ENCODE data around the gene CHEK1.

CHEK1 gene

DNA sequence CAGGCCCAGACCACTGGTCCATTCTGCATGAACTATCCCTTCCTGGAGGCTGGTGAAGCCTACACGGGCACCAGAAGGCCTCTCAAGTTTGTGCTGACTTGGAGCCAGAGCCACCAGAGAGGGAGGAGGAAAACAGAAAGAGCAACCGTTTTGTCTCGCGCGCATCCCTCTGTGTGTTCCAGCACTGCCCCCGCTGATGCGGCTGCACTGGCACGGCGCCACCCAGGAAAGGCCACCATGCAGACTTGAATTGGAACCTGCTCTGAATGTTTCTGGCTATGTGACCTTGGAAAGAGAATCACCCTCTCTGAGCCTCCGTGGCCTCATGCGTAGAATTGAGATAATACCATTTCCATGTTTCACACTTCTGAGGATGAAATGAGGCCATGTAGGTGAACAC, 63.1 kb downstream of the CHEK1 start:
- TF ChIP-seq POLR2AphosphoS5 (IDR thresholded peaks at IDR 0.05; ENCODE audit: low read depth, low read length) = no peak

- TF ChIP-seq TAF1 (IDR thresholded peaks at IDR 0.05; ENCODE audit: borderline replicate concordance, insufficient read depth, low read length) (no peak), REST (IDR thresholded peaks at IDR 0.05; ENCODE audit: insufficient read depth in 1 of 2, low read depth in 2 of 2, low read length in 2 of 2) (no peak), POLR2AphosphoS5 (IDR thresholded peaks at IDR 0.05; ENCODE audit: low read depth, low read length) (no peak), FOXP2 (optimal IDR thresholded peaks at IDR 0.05; ENCODE audit: borderline replicate concordance, extremely low read depth, extremely low read length, insufficient read depth) (no peak), SIN3A (IDR thresholded peaks at IDR 0.05; ENCODE audit: borderline replicate concordance, insufficient read depth, low read length) (no peak)
Observed at GRCh38 chr11:125688632-125689031, 63.7 kb downstream of the CHEK1 start.

DNA sequence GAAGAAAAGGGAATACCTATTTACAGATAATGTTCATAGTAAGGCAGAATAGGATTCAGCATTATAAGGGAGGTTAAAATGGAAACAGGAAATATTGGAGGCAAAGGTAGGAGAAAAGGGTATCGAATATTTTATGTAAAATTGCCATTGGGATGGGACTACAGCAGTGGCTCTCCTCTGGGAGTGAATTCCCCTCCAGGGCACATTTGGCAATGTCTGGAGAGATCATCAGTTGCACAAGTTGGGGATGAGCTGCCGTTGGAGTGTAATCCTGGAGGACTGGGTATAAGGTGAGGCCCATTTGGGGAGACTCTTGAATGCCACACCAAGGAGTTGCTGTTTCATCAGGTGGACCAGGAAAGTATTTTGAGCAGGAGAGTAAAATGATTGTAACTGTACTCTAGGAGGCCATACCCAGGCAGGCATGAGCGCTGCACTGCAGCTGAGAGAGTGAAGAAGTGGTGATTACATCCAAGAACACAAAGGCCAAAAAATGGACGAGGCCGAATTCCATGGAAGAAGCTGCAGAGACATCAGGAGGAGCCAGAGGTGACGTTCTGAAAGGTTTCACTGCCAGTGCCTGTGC, 64.4 kb downstream of the CHEK1 start:
- no peak for TF ChIP-seq REST (IDR thresholded peaks at IDR 0.05; ENCODE audit: insufficient read depth in 1 of 2, low read depth in 2 of 2, low read length in 2 of 2)

GRCh38 chr11:125690006-125690405, 65.0 kb downstream of the CHEK1 start:
- TF ChIP-seq POLR2AphosphoS5 (IDR thresholded peaks at IDR 0.05; ENCODE audit: low read depth, low read length) = no peak
- TF ChIP-seq REST (IDR thresholded peaks at IDR 0.05; ENCODE audit: insufficient read depth in 1 of 2, low read depth in 2 of 2, low read length in 2 of 2) = no peak
- TF ChIP-seq TAF1 (IDR thresholded peaks at IDR 0.05; ENCODE audit: borderline replicate concordance, insufficient read depth, low read length) = no peak
- no peak for TF ChIP-seq SIN3A (IDR thresholded peaks at IDR 0.05; ENCODE audit: borderline replicate concordance, insufficient read depth, low read length)
- TF ChIP-seq FOXP2 (optimal IDR thresholded peaks at IDR 0.05; ENCODE audit: borderline replicate concordance, extremely low read depth, extremely low read length, insufficient read depth) = no peak

GRCh38 chr11:125692887-125693286, 67.9 kb downstream of the CHEK1 start:
- TF ChIP-seq REST (IDR thresholded peaks at IDR 0.05; ENCODE audit: insufficient read depth in 1 of 2, low read depth in 2 of 2, low read length in 2 of 2) = no peak
- no peak for TF ChIP-seq POLR2AphosphoS5 (IDR thresholded peaks at IDR 0.05; ENCODE audit: low read depth, low read length)
- TF ChIP-seq TAF1 (IDR thresholded peaks at IDR 0.05; ENCODE audit: borderline replicate concordance, insufficient read depth, low read length) = no peak
- no peak for TF ChIP-seq SIN3A (IDR thresholded peaks at IDR 0.05; ENCODE audit: borderline replicate concordance, insufficient read depth, low read length)
- no peak for TF ChIP-seq FOXP2 (optimal IDR thresholded peaks at IDR 0.05; ENCODE audit: borderline replicate concordance, extremely low read depth, extremely low read length, insufficient read depth)
